HG03432 (cell line): Measurements from ENCODE around the gene SPOCD1.
A peak's percentile ranks its signal among the peaks of the same experiment; 100 is the strongest.

Source experiments
- ATAC-seq: cut with Tn5 transposase; IDR thresholded peaks from one replicate; pipeline ENCODE4 v1.9.1; 2021; ENCODE audit warnings: mild to moderate bottlenecking, moderate library complexity; ENCODE audit not compliant: unreplicated experiment

SPOCD1 gene

GRCh38 chr1:31788138-31788824 lies 27.5 kb downstream of the SPOCD1 start:
- peak; percentile 74 for ATAC-seq

DNA sequence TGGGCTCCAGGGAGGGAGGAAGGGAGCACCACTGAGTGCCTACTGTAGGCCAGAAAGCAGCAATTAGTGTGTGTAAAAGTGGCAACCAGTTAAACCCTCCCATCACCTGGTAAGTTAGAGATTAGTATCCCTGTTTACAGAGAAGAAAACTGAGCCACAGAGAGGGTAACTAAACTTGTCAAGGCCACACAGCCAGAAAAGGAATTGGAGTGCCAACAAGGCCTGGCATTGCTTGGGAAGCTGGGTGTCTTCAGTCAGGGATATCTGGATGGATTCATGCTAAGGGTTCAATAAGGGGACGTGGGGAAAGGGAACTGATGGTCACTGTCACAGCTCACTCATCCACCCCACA lies 28.1 kb downstream of the SPOCD1 start:
- no peak for ATAC-seq

GRCh38 chr1:31787261-31787660 lies 28.6 kb downstream of the SPOCD1 start:
- ATAC-seq = no peak

GRCh38 chr1:31786366-31787060 lies 29.3 kb downstream of the SPOCD1 start:
- ATAC-seq = no peak

GRCh38 chr1:31785947-31786290 lies 29.9 kb downstream of the SPOCD1 start:
- ATAC-seq = no peak

- ATAC-seq = no peak
Observed at GRCh38 chr1:31785020-31785946, 30.5 kb downstream of the SPOCD1 start.

GRCh38 chr1:31784356-31785019 lies 31.3 kb downstream of the SPOCD1 start:
- no peak for ATAC-seq

DNA sequence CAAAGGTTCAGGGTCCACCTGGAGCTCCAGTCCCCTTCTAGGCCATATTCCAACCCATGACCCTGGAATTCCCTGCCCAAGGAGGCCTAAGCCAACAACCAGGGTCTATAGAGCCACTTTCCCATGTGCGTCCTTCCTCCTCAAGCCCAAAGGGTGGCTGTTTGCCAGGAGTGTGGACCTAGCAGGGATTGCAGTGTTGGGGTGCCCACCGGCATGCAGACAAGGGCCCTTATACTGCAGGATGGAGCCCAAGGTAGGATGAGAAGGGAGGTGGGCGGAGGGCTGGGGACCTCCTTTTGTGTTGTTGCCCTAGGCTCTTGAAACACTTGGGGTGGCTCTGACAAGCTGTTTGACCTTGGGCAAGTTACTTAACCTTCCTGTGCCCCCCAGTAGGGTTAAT lies 32.0 kb downstream of the SPOCD1 start:
- ATAC-seq = no peak

DNA sequence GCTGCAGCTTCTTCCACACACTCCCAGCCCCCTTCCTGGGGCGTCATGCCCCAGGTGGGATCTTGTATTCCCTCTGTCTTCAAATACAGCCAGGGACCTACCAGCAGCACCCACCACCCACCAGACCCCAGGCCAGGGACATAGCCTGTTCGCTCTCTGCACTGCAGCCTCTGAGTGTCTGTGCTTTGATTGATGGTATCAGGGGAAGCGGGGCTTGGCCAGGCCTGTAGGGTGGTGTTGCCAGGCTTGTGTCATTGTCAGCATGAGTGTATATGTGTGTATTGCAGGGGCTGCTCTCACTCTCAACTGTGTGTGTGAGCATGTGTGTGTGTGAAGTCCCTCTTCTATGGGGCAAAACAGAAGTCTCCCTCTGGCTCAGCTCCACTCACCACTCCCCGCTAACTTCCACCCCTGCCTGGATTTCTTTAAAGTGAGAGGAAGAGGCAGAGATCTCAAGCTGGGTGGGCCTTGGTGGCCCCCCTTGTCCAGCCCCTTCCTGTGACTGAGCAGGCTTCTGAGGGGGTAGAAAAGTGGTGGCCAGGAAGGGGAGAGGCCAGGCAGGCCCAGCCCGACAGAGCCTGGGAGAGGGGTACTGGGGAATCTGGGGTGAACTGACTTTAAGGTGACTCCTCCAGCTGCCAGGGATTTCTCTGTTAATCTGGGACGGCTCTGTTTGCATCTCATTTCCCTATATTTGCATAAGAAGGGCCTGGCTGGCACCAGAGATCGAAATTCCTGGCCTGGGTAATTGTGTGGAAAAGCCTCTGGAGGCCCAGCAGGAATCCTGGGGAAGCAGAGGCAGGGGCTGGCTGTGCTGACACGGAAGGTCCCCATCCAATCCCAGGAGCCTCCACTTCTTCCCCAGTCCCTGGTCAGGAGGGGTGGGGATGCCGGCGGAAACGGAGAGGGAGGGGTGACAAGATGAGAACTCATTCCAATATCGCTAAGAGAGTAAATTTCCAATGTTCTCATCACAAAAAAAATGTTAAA lies 33.1 kb downstream of the SPOCD1 start:
- ATAC-seq = no peak

- no peak for ATAC-seq
Observed at GRCh38 chr1:31781756-31782371, 34.0 kb downstream of the SPOCD1 start.

GRCh38 chr1:31781138-31781755 lies 34.6 kb downstream of the SPOCD1 start:
- ATAC-seq = no peak

GRCh38 chr1:31780632-31781031 lies 35.2 kb downstream of the SPOCD1 start:
- ATAC-seq = no peak

DNA sequence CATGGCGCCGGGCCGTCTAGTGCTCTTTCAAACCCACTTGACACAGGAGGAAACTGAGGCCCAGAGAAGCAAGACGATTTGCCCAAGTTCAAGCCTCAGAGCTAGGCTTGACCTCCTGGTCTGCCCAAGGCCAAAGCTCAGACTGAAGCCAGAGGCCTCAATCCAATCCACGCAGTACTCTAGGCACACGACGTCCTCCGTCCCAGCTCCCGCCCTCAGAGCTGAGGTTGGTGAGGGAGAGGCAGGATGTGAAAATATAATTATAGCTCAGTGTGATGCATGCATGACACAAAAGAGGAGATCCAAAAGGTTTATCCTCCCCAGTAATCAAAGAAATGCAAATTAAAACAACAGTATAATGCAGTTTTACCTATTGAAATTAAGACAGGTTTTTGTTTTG lies 36.1 kb downstream of the SPOCD1 start:
- ATAC-seq = no peak

DNA sequence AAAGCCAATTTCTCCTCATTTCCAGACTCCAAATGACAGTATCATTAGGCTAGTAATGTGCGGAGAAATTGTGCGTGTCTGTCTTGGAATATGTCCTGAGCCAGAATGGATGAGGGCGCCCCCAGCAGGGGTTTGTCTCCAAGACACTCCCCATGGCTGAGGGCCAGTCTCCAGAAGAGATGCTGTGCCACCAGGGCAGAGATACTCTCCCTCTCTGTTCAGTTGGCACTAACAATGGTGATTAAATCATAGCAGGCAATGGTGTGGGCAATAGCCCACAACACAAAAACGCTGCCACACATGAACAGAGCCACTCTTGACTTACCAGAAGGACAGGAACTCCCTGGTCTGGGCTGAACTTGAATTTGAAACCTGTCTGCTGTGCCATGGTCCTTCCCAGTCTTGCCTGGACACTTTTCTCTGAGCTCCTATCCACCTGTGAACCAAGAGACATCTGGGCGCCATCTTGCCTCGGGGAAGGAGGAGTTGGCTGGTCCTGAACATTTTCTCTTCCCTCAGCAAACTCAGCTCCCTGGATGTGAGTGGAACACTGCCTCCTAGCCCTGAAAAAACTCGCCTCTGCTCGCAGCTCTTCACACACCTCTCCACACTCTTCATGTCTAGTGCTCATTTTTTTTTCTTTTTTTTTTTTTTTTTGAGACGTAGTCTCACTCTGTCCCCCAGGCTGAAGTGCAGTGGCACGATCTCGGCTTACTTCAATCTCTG lies 36.9 kb downstream of the SPOCD1 start:
- no peak for ATAC-seq

GRCh38 chr1:31776516-31776915 lies 39.3 kb downstream of the SPOCD1 start:
- ATAC-seq = no peak

DNA sequence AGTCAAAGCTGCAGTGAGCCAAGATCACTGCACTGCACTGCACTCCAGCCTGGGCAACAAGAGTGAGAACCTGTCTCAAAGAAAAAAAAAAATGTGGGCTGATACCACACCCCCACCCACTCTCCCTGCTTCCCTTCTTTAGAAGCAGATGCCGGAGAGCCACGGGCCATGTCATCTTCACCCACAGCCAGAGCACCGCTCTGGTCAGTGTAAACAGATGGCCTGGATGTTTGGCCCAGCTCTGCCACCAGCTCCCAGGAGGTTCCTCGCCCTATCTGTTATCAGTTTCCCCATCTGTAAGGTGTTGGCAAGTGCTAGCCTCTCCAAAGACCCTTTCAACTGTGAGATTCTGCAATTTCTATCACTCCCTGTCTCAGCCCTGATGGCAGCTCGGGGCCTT lies 39.8 kb downstream of the SPOCD1 start:
- ATAC-seq = no peak

- no peak for ATAC-seq
Observed at GRCh38 chr1:31775210-31775999, 40.4 kb downstream of the SPOCD1 start.

- ATAC-seq = no peak
Observed at GRCh38 chr1:31774495-31774894, 41.3 kb downstream of the SPOCD1 start.
